HepG2 (cell line): ENCODE data around the gene CAMK1. TPM values are rescaled to one million over a fixed set of nuclear protein-coding genes. Genes with fewer than 3 reads are reported as not detected.

Experiments
- ASH2L ChIP-seq: fragments of 300-600, 200-600 bp; sonication (generic); IDR thresholded peaks from 2 replicates; pipeline ENCODE4 v1.7.0; 2017; ENCODE audit warnings: low read depth, mild to moderate bottlenecking, moderate library complexity, mixed read lengths, low read length; ENCODE audit not compliant: insufficient read length
- BCLAF1 ChIP-seq: fragments of 450-650 bp; IDR thresholded peaks from 2 replicates; pipeline ENCODE4 v1.6.1; 2017; ENCODE audit warnings: mild to moderate bottlenecking
- E2F1 ChIP-seq: sonication (generic); formaldehyde crosslinking; IDR thresholded peaks from 2 replicates; pipeline ENCODE4 v1.5.0; 2020; ENCODE audit warnings: missing genetic modification reagents
- HDAC1 ChIP-seq: sonication (generic); formaldehyde crosslinking; IDR thresholded peaks from 2 replicates; pipeline ENCODE4 v1.5.1; 2020; ENCODE audit warnings: mild to moderate bottlenecking, missing genetic modification reagents
- HNRNPLL ChIP-seq: fragments of 200-400 bp; formaldehyde crosslinking; IDR thresholded peaks from 2 replicates; pipeline ENCODE4 v1.6.1; 2017; ENCODE audit warnings: mild to moderate bottlenecking, low read depth, low read length; ENCODE audit not compliant: poor library complexity, severe bottlenecking
- HOXA3 ChIP-seq: sonication (generic); formaldehyde crosslinking; IDR thresholded peaks from 2 replicates; pipeline ENCODE4 v1.5.0; 2020; ENCODE audit warnings: missing genetic modification reagents
- IKZF1 ChIP-seq: fragments of 450-650 bp; IDR thresholded peaks from 2 replicates; pipeline ENCODE4 v1.7.1; 2016
- NFIC ChIP-seq: IDR thresholded peaks from 2 replicates; pipeline ENCODE4 v1.6.1; 2012; ENCODE audit warnings: mild to moderate bottlenecking, low read length, inconsistent platforms
- ONECUT2 ChIP-seq: sonication (generic); formaldehyde crosslinking; IDR thresholded peaks from 2 replicates; pipeline ENCODE4 v1.4.0; 2020; ENCODE audit warnings: missing genetic modification reagents
- TCF7L2 ChIP-seq: IDR thresholded peaks from 2 replicates; pipeline ENCODE4 v1.6.1; 2011; ENCODE audit warnings: mild to moderate bottlenecking, low read depth, low read length, moderate library complexity
- THRA ChIP-seq: sonication (generic); formaldehyde crosslinking; IDR thresholded peaks from 2 replicates; pipeline ENCODE4 v1.4.0; 2020; ENCODE audit warnings: missing genetic modification reagents, borderline replicate concordance
- USF2 ChIP-seq, 2 experiments: sonication (generic) in 1 of 2; formaldehyde crosslinking in 1 of 2; IDR thresholded peaks; 2 replicates each; pipeline versions ENCODE4 v1.5.1 to v1.6.1; 2011 to 2020; ENCODE audit warnings: borderline replicate concordance in 1 of 2, low read depth in 1 of 2, low read length in 1 of 2, mild to moderate bottlenecking in 1 of 2, missing genetic modification reagents in 1 of 2, moderate library complexity in 1 of 2
- ZBTB7A ChIP-seq: sonication (generic); formaldehyde crosslinking; IDR thresholded peaks from 2 replicates; pipeline ENCODE4 v1.8.0; 2022; ENCODE audit warnings: mild to moderate bottlenecking, missing genetic modification reagents
- ZBTB8A ChIP-seq: sonication (generic); formaldehyde crosslinking; IDR thresholded peaks from 2 replicates; pipeline ENCODE4 v1.4.0; 2020; ENCODE audit warnings: mild to moderate bottlenecking, low read depth, missing genetic modification reagents, borderline replicate concordance
- ZNF781 ChIP-seq: sonication (generic); formaldehyde crosslinking; IDR thresholded peaks from 2 replicates; pipeline ENCODE4 v1.5.1; 2020; ENCODE audit warnings: borderline replicate concordance, mild to moderate bottlenecking, missing genetic modification reagents; ENCODE audit errors: not compliant biosample characterization
- ZXDC ChIP-seq: sonication (generic); formaldehyde crosslinking; IDR thresholded peaks from 2 replicates; pipeline ENCODE4 v1.5.0; 2020; ENCODE audit warnings: mild to moderate bottlenecking, missing genetic modification reagents
- polyA plus RNA-seq, 8 experiments: library from polyadenylated mRNA; depleted of rRNA in 3 of 8; stranded (reverse) in 7 of 8; unstranded in 1 of 8; fragments of >200 nt; fragmentation: Illumina TruSeq in 4 of 8; extraction: Trizol in 4 of 8; gene quantifications; 2 replicates each; pipeline versions ENCODE4 v1.2.1 to v1.2.3, GENCODE V29; 2011 to 2016; ENCODE audit warnings: low read depth in 4 of 8, missing spikeins in 1 of 8, mixed read lengths in 1 of 8; ENCODE audit not compliant: insufficient read depth in 1 of 8
- total RNA-seq, 5 experiments: library from RNA; depleted of rRNA; stranded (reverse); fragments of >200 nt; fragmentation: Illumina TruSeq; extraction: Trizol; gene quantifications; 2 replicates each; pipeline ENCODE4 v1.2.3, GENCODE V29; 2016; ENCODE audit warnings: low read depth in 1 of 5

The CAMK1 gene
- total and polyA plus RNA-seq, 2 of the 13 experiments (the other 11 are each of a cell fraction or from before 2014, with no cell fraction given), result 26.4 to 53.3 TPM

GRCh38 chr3:9770276-9770812 is 597 bp upstream of the CAMK1 start (continued):
- TF ChIP-seq BCLAF1 (no peak), USF2 (IDR thresholded peaks at IDR 0.05; ENCODE audit: low read depth, low read length) (peak; percentile 94), USF2 (CRISPR knock-in tag; IDR thresholded peaks at IDR 0.05; ENCODE audit: borderline replicate concordance) (peak; percentile 92; the same call in 1 of the 2 replicates), HNRNPLL (no peak), NFIC (no peak), IKZF1 (no peak), HOXA3 (CRISPR knock-in tag) (peak; percentile 40; the same call in 1 of the 2 replicates), HDAC1 (CRISPR knock-in tag) (peak; percentile 27; the same call in 1 of the 2 replicates), TCF7L2 (no peak), ONECUT2 (CRISPR knock-in tag) (no peak), ZNF781 (CRISPR knock-in tag) (no peak), ZXDC (CRISPR knock-in tag) (no peak), ZBTB8A (no peak), THRA (CRISPR knock-in tag) (no peak), ASH2L (peak; percentile 38), ZBTB7A (peak; percentile 75), E2F1 (no peak)
